GM19239 (cell line): ENCODE measurements around the gene NSMCE1.

Source experiments
- DNase-seq: peaks from one replicate; pipeline ENCODE4 v3.0.0; 2011; ENCODE audit warnings: low spot score; ENCODE audit not compliant: insufficient read length
- FAIRE-seq: peaks from 2 replicates; lab custom pipeline; 2011; peaks lifted over from hg19 to GRCh38; lab: Jason Lieb, UNC

The NSMCE1 gene

GRCh38 chr16:27246439-27246838 lies 22.1 kb downstream of the NSMCE1 start:
- FAIRE-seq: no peak

DNA sequence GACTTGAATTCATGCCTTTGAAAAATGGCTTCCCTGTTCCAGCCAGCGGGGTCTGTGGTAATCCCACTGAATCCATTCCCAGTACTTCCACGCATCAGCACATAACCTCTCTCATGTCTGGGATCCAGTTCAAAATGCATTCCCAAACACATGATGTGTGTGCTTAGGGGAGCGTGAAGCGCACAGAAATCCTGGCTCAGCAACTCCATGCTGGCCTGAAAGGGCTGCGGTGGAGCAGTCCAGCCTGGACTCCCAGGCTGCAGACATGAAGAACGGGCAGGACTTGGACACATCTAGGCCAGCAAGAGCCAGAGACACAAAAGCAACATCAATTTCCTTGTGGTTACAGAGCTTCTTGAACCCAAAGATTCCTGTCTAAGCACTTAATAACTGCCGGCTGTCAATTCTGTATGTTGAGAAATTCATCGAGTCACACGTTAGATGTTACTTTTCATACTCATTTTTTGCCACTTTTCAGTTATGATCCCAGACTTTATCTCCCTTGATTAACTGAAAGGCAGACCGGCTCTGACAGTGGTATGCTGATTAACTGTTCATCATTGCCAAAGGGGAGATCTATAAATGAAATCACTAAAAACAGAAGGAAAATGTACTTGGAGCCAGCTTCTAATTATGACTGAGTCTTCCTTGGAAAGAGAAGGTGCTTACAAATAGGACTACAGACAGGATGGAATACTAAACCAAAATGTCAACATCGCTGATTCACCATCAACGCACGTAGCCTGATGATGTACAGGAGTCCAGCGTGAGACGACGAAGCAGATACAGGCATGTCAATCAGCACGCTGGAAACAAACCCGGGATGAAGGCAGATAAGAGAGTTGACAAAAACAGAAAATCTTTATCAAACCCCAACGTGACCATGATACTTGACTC lies 23.0 kb downstream of the NSMCE1 start:
- DNase-seq (no peak), FAIRE-seq (no peak)

More at GRCh38 chr16:27246439-27246838, 22.1 kb downstream of the NSMCE1 start:
- no peak for DNase-seq

DNA sequence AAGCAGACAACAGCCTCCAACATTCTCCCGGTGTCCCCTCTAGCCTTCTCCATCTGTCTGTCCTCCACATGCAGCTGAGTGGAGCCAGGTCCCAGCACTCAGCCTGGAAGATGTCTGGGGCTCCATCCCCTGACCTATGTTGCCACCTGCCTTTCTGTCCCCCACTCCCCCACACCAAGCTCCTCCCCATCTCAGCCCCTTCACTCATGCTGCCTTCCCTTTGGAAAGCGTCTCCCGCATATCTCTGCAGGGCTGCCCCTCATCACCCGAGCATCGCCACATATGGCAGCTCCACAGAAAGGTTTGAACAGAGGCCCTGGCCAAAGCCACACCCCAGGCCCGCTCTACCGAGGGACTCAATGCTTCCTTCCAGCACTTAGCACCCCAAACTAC lies 24.2 kb downstream of the NSMCE1 start:
- no peak for FAIRE-seq
- no peak for DNase-seq

GRCh38 chr16:27243725-27244362 lies 24.7 kb downstream of the NSMCE1 start:
- FAIRE-seq (no peak), DNase-seq (no peak)

DNA sequence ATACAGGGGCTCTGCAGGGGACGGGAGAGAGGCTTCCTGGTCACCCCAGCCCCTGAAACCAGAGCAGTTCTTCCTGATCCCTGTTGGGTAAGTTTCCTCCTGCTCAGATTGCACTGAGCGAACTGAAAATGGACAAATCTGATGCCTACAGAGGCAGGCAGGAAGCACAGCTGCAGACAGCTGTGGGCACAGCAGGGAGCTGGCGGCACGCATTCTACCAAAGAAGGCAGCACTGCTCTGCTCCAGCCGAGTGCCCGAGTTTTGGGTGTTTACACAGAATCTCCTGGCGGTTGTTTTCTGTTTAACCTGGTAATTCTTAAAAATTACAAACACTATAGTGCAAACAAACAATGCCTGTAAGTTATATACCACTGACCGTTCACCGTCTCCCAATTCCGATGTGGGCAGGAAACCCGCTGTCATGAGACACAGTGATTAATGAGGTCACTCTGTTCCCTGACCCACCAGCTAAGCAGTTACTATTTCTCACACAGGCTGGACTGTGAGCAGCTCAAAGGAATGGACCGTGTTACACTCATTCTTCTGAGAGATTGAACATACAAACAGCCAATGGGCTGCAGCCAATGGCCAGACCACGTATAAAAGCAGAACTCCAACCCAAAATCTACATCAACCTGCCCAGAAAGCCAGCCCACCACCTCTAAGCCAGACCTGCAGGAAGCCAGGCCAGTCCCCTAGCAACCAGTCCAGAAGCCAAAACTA lies 25.5 kb downstream of the NSMCE1 start:
- no peak for FAIRE-seq
- no peak for DNase-seq

DNA sequence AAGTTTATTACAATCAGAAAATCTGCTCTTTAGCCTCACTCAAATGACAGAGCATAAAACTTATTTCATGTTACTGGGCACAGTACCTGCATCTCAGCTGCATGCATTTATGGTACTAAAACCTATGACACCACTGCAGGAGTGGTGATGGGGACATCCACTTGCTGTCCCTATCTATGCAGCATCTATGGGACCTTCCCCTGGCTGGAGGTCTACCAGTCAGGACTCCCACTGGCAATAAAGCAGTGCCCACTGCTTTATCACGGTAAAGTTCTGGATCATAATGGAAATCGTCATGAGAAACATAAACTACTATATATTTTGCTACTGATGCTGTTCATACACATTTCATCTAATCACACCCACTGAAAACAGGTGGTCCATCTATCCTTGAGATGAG lies 26.2 kb downstream of the NSMCE1 start:
- FAIRE-seq: no peak

GRCh38 chr16:27241658-27242057 lies 26.9 kb downstream of the NSMCE1 start:
- DNase-seq (no peak), FAIRE-seq (no peak)

More for the DNA sequence above, 26.2 kb downstream of the NSMCE1 start:
- no peak for DNase-seq

DNA sequence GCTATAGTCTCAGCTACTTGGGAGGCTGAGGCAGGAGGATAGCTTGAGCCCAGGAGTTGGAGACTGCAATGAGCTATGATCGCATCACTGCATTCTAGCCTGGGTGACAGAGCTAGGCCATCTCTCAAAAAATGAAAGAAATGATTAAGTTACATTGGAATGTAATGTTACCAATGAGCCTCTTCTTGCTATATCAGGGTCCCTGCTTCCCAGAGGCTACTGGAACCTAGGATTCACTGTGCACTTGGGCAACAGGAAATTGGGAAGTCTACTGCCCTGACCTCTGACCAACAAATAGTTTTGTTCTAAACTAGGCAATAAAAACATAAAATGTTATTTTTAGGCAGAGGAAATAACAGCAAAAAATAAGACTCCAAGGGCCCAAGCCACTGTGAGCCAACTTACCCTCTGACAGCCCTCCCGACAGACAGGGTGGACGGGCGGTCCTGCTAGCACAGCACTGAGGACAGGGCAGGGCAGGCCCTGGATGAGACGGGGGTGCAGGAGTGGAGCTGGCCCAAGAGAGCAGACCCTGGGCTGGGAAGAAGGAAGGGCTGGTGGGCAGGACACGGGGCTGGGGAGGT lies 27.5 kb downstream of the NSMCE1 start:
- FAIRE-seq: no peak
- DNase-seq: no peak

- no peak for FAIRE-seq
- no peak for DNase-seq
Observed at GRCh38 chr16:27239906-27240655, 28.5 kb downstream of the NSMCE1 start.

- FAIRE-seq: no peak
Observed at GRCh38 chr16:27239026-27239425, 29.5 kb downstream of the NSMCE1 start.

GRCh38 chr16:27238591-27238990 lies 30.0 kb downstream of the NSMCE1 start:
- no peak for FAIRE-seq
- no peak for DNase-seq

More at GRCh38 chr16:27239026-27239425, 29.5 kb downstream of the NSMCE1 start:
- no peak for DNase-seq

DNA sequence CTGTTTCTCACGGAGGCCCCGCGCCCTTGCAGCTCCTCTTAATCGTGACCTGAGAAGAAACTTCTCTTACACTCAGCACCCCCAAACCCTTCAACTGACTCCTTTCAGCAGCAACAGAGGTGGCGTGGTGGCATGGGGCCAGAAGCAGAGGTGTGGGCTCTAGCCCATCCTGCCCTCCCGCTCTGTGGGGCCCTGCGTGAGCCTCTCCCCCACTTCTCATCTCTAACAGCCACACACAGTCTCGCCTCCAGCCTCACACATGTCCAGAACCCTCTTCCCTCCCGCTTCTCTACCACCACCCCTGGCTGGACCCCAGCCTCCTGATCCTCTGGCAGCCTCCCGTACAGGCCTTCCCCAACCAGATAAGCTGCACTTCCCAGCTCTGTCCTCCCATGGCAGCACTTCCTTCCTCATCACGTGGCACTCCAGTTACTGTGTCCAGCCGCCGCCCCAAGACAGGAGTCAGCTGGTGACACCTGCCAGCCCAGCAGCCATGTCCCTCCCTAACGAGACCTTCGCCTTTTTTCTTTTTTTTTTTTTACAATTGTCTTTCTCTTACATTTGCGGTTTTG lies 30.5 kb downstream of the NSMCE1 start:
- DNase-seq: no peak
- peak; percentile 79 for FAIRE-seq

DNA sequence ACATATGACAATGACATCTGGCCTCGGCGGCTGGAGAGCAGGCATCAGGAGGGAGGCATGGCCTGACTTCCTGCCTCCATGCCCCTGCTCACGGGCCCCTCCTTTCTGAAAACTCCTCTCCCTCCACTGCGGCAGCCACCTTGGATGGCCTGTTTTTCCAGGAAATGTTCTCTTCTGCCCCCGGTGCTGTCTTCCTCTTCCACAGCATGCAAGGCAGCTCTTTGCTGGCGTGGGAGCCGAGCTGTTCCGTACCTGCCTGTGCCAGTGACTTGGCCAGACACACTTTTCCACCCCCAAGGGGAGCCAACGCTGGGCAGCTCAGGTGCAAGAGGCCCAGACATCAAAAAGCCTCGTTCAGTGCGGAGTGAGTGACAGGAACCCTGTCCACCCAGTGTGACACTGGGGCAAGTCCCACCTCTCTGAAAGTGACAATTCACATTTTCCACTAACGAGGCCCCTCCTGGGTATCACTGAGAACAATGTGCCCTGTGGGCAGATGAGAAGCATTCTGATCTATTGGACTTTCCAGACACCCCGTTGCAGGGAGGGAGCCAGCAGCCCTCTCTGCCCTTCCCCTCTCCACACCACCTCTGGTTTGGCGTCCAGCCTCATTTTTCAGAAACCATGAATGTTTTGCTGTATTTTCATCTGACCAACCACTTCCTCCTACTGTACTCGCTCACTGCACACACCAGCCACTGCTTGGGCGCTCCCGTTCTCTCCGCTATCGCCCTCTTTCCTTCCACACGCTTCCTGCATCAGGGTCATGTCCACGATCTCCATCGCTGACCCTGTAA lies 31.2 kb downstream of the NSMCE1 start:
- no peak for DNase-seq
- peak; percentile 89 for FAIRE-seq

DNA sequence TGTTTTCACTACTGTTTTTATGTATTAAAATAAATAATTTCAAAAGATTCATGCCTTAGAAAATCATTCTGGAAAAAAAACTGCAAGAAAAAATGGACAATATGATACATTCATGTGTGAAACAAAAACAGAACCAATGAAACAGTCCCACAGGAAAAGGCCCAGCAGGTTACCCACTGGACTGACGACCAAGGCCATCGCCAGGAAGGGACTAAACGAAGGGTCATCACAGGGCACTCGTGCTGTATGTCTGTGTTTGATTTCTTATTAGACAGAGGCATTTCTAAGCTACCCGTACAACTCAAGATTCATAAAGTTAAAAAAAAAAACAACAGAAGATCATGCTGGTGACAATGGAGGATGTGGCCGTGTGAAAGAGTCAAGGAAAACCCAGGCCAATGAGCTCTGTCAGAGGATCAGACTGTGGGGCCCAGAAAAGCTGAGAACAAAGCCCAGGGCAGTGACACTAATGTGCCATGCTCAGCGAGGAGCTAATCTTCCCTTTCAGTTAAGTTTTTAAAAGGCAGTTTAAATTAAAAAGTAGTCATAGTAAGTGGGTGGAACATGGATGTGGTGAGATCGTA lies 31.8 kb downstream of the NSMCE1 start:
- DNase-seq (no peak), FAIRE-seq (no peak)

GRCh38 chr16:27235938-27236245 lies 32.7 kb downstream of the NSMCE1 start:
- DNase-seq: no peak
- FAIRE-seq: no peak

DNA sequence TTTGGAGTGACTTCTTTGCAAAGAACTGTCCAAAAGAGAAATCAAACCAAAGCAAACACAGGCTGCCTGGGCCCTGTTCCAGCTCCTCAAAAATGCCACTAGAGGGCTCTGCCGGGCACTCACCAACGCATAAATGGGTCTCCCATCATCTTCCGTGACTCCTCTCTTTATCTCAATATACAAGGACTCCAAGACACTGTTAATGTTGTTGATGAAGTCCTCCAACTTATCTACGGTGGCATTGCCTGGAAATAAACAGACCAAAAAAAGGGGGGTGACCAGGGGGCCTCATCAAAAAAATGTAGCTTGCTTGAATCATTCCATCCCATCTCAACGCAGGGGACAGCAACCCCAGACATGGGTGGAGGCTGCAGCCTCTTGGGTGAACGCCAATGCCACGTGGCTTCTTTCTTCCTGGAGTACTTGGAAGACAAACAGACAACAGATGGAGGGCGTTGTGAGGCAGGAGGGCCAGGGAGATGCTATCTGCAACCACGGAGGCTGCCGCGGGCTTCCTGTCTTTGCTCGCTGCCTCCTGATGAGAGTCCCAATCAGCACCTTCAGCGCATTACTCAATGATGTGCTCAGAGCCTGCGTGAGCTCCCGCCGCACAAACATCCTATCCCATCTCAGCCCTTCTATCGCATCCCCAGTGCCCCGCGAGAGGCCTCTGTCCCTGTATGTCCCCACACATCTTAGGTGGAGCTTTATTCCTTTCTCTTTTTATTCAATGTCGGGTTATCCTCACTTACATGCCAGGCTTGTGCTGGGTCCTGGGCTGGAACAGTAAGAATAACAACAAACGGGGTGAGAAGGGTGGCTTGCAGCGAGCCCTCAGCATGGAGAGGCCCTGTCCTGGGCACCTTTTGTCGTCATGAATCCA lies 33.3 kb downstream of the NSMCE1 start:
- DNase-seq: no peak
- peak; percentile 91 for FAIRE-seq

- FAIRE-seq: no peak
Observed at GRCh38 chr16:27234603-27235002, 34.0 kb downstream of the NSMCE1 start.

DNA sequence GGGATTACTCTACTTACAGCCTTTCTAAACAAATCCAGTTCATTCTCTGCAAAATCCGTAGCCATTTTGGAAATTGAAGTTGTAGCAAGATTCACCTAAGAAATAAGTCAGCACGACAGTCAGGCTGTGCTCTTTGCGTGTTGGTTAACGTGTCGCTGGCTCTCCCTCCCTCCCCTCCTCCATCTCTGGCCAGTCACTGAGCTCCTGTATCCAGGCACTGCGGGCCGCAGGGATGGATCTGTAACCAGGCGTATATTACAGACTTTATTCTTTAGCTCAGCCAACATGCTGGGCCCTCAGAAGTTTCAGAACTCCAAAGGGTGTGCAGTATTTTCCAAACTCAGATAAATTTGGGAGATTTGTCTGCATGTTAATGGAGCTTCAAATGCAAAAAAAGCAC lies 34.4 kb downstream of the NSMCE1 start:
- DNase-seq: no peak
- FAIRE-seq: no peak

More at GRCh38 chr16:27234603-27235002, 34.0 kb downstream of the NSMCE1 start:
- DNase-seq: no peak
